Left lung (tissue), 10 donors: ENCODE measurements around the gene TLE1. TPM values are rescaled to one million over a fixed set of nuclear protein-coding genes. Genes with fewer than 3 reads are reported as not detected.
"Not testable (repeated sequence)": the region's sequence is repeated elsewhere in the genome, so short reads cannot be mapped to it uniquely, and the experiment has no call there.

Experiments used
- ATAC-seq: fragments of 200-7000 bp; cut with Tn5 transposase; one replicate; pipeline ENCODE4 v1.9.1; 2020; ENCODE audit warnings: moderate library complexity
- DNase-seq, 4 donors: peaks; one replicate each; pipeline ENCODE4 v3.0.0-alpha.2; 2013 to 2020
- H3K27ac ChIP-seq, 2 donors: fragments of 200-600 bp; sonication (generic) in 1 of 2; one replicate each; pipeline versions ENCODE4 v1.5.0 to v1.8.0; 2020 to 2021
- H3K27me3 ChIP-seq, 2 donors: fragments of 200-600 bp; sonication (generic) in 1 of 2; one replicate each; pipeline versions ENCODE4 v1.5.0 to v1.8.0; 2020 to 2021
- H3K36me3 ChIP-seq, 2 donors: fragments of 200-600 bp; sonication (generic) in 1 of 2; one replicate each; pipeline versions ENCODE4 v1.5.0 to v1.8.0; 2020 to 2021
- H3K4me1 ChIP-seq, 2 donors: fragments of 200-600 bp; one replicate each; pipeline ENCODE4 v1.8.0; 2021
- H3K4me3 ChIP-seq, 2 donors: fragments of 200-600 bp; sonication (generic) in 1 of 2; one replicate each; pipeline versions ENCODE4 v1.5.0 to v1.8.0; 2020 to 2021; ENCODE audit warnings: mild to moderate bottlenecking in 1 of 2
- H3K9me3 ChIP-seq, 2 donors: fragments of 200-600 bp; sonication (generic) in 1 of 2; one replicate each; pipeline versions ENCODE4 v1.5.0 to v1.8.0; 2020 to 2021
- intact Hi-C, 2 donors: fragments of 100-400 bp; cut with DNase I; formaldehyde crosslinking; loops; one replicate each; pipeline versions ENCODE4 v1.11.2 to v1.14.2; 2022
- polyA plus RNA-seq, 6 donors: library from polyadenylated mRNA; unstranded; fragments of 120-200 nt; gene quantifications; one replicate each; pipeline ENCODE4 v1.2.1, GENCODE V29; 2013; ENCODE audit not compliant: insufficient read length in 6 of 6
- total RNA-seq, 2 donors: library from RNA; stranded (reverse); fragmentation: NEBNext Ultra II Directional; extraction: Animal tissue kit (Norgen Biotek cat#: 25700); gene quantifications; one replicate each; pipeline ENCODE4 v1.2.1, GENCODE V29; 2021
- TF ChIP-seq, protein P1 (sequence below), 2 donors: fragments of 200-600 bp; sonication (generic) in 1 of 2; IDR thresholded peaks; one replicate each; pipeline versions ENCODE4 v1.5.0 to v1.8.0; 2021; ENCODE audit warnings: antibody characterized with exemption in 2 of 2
- donor health status: DM: no; HTN: yes; CAD: no.
- donor health status: DM: no; HTN: no; CAD: no.

The TLE1 gene
- total and polyA plus RNA-seq, 8 donors, result 15.1 to 44.3 (median 40.0) TPM

DNA sequence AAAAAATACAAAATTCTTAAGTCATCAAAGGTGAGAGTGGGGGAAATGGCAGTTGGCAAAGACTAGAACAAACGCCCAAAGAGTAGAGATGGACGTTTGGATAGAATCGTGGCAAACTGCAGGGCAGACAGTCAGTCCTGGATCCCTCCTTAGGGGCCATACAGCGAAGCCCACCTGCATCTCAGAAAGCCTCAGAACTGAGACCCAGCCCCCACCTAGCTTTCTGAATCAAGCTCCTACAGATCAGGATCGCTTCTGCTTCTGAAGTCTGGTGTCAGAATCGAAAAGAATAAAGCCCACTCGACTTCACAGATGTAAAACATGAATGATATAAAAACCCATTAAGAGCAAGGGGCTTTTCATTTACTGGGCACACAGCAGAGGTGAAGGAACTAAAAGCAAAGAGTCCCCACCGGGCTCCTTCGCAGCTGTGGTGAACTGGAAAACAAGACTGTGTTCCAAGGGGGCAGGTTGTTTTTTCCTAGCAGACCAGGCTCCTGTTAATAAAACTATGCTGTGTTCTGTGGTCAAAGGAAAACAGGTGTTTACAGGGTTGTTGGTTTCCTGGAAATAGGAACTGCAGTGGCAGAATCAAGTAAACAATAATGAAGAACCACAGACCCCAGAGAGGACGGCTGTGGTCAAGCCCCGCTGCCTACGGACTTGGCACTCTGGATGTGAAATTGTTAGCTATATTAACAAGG, 91.8 kb downstream of the TLE1 start:
- no peaks in the 10 kb centered on the region for H3K9me3 ChIP-seq
- ATAC-seq, result no peak
- H3K36me3 ChIP-seq, result peaks cover 0 to 3% of the 10 kb centered on the region in 2 donors
- peaks cover 0 to 8% of the 10 kb centered on the region in 2 donors for H3K4me1 ChIP-seq
- no peak overlapping the region for H3K4me3 ChIP-seq
- TF ChIP-seq, protein P1, sequence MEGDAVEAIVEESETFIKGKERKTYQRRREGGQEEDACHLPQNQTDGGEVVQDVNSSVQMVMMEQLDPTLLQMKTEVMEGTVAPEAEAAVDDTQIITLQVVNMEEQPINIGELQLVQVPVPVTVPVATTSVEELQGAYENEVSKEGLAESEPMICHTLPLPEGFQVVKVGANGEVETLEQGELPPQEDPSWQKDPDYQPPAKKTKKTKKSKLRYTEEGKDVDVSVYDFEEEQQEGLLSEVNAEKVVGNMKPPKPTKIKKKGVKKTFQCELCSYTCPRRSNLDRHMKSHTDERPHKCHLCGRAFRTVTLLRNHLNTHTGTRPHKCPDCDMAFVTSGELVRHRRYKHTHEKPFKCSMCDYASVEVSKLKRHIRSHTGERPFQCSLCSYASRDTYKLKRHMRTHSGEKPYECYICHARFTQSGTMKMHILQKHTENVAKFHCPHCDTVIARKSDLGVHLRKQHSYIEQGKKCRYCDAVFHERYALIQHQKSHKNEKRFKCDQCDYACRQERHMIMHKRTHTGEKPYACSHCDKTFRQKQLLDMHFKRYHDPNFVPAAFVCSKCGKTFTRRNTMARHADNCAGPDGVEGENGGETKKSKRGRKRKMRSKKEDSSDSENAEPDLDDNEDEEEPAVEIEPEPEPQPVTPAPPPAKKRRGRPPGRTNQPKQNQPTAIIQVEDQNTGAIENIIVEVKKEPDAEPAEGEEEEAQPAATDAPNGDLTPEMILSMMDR (IDR thresholded peaks at IDR 0.05), result no peak
- no peak for DNase-seq
- intact Hi-C loops, result no loop called here
- no peak overlapping the region for H3K27ac ChIP-seq
- H3K27me3 ChIP-seq, result no peaks in the 10 kb centered on the region

GRCh38 chr9:81596679-81597418, 92.5 kb downstream of the TLE1 start:
- H3K36me3 ChIP-seq, result peaks cover 0 to 3% of the 10 kb centered on the region in 2 donors
- intact Hi-C loops, result no loop called here
- TF ChIP-seq, protein P1 (IDR thresholded peaks at IDR 0.05), result no peak
- H3K9me3 ChIP-seq, result no peaks in the 10 kb centered on the region
- no peaks in the 10 kb centered on the region for H3K27me3 ChIP-seq
- no peak overlapping the region for H3K27ac ChIP-seq
- DNase-seq (no peak), ATAC-seq (no peak)
- H3K4me3 ChIP-seq, result no peak overlapping the region
- H3K4me1 ChIP-seq, result peaks cover 0 to 13% of the 10 kb centered on the region in 2 donors

- peaks cover 0 to 13% of the 10 kb centered on the region in 2 donors for H3K4me1 ChIP-seq
- no peaks in the 10 kb centered on the region for H3K9me3 ChIP-seq
- no peak for DNase-seq
- intact Hi-C loops, result no loop called here
- H3K27ac ChIP-seq, result no peak overlapping the region
- no peaks in the 10 kb centered on the region for H3K27me3 ChIP-seq
- no peak overlapping the region for H3K4me3 ChIP-seq
- no peak for ATAC-seq
- TF ChIP-seq, protein P1 (IDR thresholded peaks at IDR 0.05), result no peak
- H3K36me3 ChIP-seq, result peaks cover 0 to 7% of the 10 kb centered on the region in 2 donors
These were observed 93.3 kb downstream of the TLE1 start for GRCh38 chr9:81595887-81596543.

GRCh38 chr9:81595293-81595692, 94.1 kb downstream of the TLE1 start:
- H3K27ac ChIP-seq, H3K9me3 ChIP-seq, H3K27me3 ChIP-seq, H3K4me3 ChIP-seq, ATAC-seq, intact Hi-C loops, DNase-seq: not testable (repeated sequence)
- H3K36me3 ChIP-seq, result peaks cover 0 to 14% of the 10 kb centered on the region in 2 donors
- peaks cover 0 to 13% of the 10 kb centered on the region in 2 donors for H3K4me1 ChIP-seq

- TF ChIP-seq, protein P1 (IDR thresholded peaks at IDR 0.05), result no peak
- no peaks in the 10 kb centered on the region for H3K9me3 ChIP-seq
- H3K27ac ChIP-seq, result no peak overlapping the region
- peaks cover 0 to 22% of the 10 kb centered on the region in 2 donors for H3K36me3 ChIP-seq
- ATAC-seq (peak; percentile 25), DNase-seq (no peak)
- intact Hi-C loops, result no loop called here
- no peak overlapping the region for H3K4me3 ChIP-seq
- no peaks in the 10 kb centered on the region for H3K27me3 ChIP-seq
- peaks cover 0 to 13% of the 10 kb centered on the region in 2 donors for H3K4me1 ChIP-seq
These were observed 94.9 kb downstream of the TLE1 start for GRCh38 chr9:81594415-81594814.
